ENCODE data around the gene RFTN1.

RFTN1 gene

GRCh38 chr3:16399473-16399872, 114.0 kb downstream of the RFTN1 start:
- DNase-seq: no peak

- DNase-seq: no peak
These were observed 114.9 kb downstream of the RFTN1 start for GRCh38 chr3:16398648-16399047.

- no peak for DNase-seq
These were observed 117.3 kb downstream of the RFTN1 start for GRCh38 chr3:16396202-16396601.

GRCh38 chr3:16395212-16395611, 118.3 kb downstream of the RFTN1 start:
- no peak for DNase-seq

- DNase-seq: no peak
These were observed 118.9 kb downstream of the RFTN1 start for GRCh38 chr3:16394639-16395038.

GRCh38 chr3:16392717-16393116, 120.8 kb downstream of the RFTN1 start:
- no peak for DNase-seq

- no peak for DNase-seq
These were observed 121.4 kb downstream of the RFTN1 start for GRCh38 chr3:16392065-16392464.

- no peak for DNase-seq
These were observed 122.9 kb downstream of the RFTN1 start for GRCh38 chr3:16390581-16390980.

- DNase-seq: no peak
These were observed 124.6 kb downstream of the RFTN1 start for GRCh38 chr3:16388850-16389441.

GRCh38 chr3:16386561-16386960, 126.9 kb downstream of the RFTN1 start:
- DNase-seq: no peak

GRCh38 chr3:16385151-16385550, 128.3 kb downstream of the RFTN1 start:
- DNase-seq: no peak

GRCh38 chr3:16383864-16384263, 129.6 kb downstream of the RFTN1 start:
- DNase-seq: no peak

GRCh38 chr3:16382845-16383244, 130.7 kb downstream of the RFTN1 start:
- DNase-seq: no peak

- DNase-seq: no peak
These were observed 132.1 kb downstream of the RFTN1 start for GRCh38 chr3:16381426-16381825.

- DNase-seq: no peak
These were observed 133.1 kb downstream of the RFTN1 start for GRCh38 chr3:16380421-16380820.

- no peak for DNase-seq
These were observed 133.7 kb downstream of the RFTN1 start for GRCh38 chr3:16379838-16380237.

GRCh38 chr3:16378920-16379319, 134.6 kb downstream of the RFTN1 start:
- no peak for DNase-seq

- no peak for DNase-seq
These were observed 135.1 kb downstream of the RFTN1 start for GRCh38 chr3:16378415-16378814.

GRCh38 chr3:16377847-16378302, 135.6 kb downstream of the RFTN1 start:
- no peak for DNase-seq

- no peak for DNase-seq
These were observed 136.3 kb downstream of the RFTN1 start for GRCh38 chr3:16377196-16377595.

GRCh38 chr3:16375891-16376290, 137.6 kb downstream of the RFTN1 start:
- DNase-seq: no peak

GRCh38 chr3:16374935-16375245, 138.6 kb downstream of the RFTN1 start:
- DNase-seq: no peak

GRCh38 chr3:16374047-16374934, 139.2 kb downstream of the RFTN1 start:
- DNase-seq: no peak

GRCh38 chr3:16373341-16373946, 140.1 kb downstream of the RFTN1 start:
- no peak for DNase-seq

Measured in NCI-H187 treated with DMSO at 0.1 percent for 48 hours (cell line).